Panc1 (cell line): Measurements from ENCODE around the gene VPS37B.

Experiments used
- SIN3A ChIP-seq: IDR thresholded peaks from 2 replicates; pipeline ENCODE4 v1.6.1; 2012; ENCODE audit warnings: low read depth, mild to moderate bottlenecking, low read length, moderate library complexity, borderline replicate concordance; ENCODE audit not compliant: insufficient read depth
- TCF7L2 ChIP-seq: IDR thresholded peaks from 2 replicates; pipeline ENCODE4 v1.6.1; 2011; ENCODE audit warnings: mild to moderate bottlenecking, low read depth, low read length, inconsistent platforms
- TF ChIP-seq, protein P1 (sequence below): fragments of 450-650 bp; IDR thresholded peaks from 2 replicates; pipeline ENCODE4 v1.5.1; 2017; ENCODE audit warnings: mild to moderate bottlenecking

DNA sequence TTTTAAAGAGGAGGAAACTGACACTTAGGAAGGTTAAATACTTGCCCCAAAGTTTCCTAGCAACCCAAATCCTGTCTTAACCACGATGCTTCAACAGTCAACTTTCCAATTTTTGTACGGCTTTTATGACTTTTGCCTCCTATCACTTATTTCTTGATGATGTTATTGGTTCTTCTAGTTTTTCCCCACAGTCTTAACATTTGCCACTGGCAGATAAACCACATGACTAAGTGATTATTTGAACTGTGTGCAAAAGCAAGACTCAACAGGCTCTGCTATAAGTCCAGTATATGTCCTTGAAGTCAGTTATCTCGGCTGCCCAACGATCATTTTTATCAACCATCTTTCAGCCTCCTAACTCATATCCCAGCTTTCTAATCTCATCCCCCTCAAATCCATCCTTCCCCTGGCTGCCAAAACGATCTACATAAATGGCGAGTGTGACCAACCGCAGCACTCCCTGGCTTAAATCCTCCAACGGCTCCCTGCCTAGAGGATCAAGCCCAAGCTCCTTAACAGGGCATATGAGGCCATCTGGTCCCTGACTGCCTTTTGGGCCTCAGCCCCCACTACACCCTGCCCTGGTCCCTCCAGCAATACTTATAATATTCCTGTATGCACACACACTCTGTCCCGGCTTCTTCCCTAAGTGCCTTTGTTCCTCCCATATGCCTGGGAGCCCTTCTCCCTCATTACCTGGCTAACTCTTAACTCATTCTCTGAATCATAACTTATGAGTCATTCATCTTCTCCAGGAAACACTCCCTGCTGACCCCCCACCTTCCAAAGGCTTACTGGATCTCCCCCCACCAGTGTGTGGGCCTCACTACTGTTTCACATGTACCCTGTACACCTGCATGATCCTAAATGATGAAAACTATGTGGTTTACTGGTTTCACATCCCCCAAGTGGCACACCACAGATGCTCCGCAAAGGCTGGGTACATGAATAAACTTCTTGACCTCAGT, 8.8 kb downstream of the VPS37B start:
- TF ChIP-seq, protein P1, sequence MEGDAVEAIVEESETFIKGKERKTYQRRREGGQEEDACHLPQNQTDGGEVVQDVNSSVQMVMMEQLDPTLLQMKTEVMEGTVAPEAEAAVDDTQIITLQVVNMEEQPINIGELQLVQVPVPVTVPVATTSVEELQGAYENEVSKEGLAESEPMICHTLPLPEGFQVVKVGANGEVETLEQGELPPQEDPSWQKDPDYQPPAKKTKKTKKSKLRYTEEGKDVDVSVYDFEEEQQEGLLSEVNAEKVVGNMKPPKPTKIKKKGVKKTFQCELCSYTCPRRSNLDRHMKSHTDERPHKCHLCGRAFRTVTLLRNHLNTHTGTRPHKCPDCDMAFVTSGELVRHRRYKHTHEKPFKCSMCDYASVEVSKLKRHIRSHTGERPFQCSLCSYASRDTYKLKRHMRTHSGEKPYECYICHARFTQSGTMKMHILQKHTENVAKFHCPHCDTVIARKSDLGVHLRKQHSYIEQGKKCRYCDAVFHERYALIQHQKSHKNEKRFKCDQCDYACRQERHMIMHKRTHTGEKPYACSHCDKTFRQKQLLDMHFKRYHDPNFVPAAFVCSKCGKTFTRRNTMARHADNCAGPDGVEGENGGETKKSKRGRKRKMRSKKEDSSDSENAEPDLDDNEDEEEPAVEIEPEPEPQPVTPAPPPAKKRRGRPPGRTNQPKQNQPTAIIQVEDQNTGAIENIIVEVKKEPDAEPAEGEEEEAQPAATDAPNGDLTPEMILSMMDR = no peak
- no peak for TF ChIP-seq TCF7L2
- no peak for TF ChIP-seq SIN3A
